ENCODE data around the gene DPP9.
"Not testable (repeated sequence)": the region's sequence is repeated elsewhere in the genome, so short reads cannot be mapped to it uniquely, and the experiment has no call there.

DPP9 gene

GRCh38 chr19:4723595-4724514 is at the start of gene DPP9:
TSS of gene DPP9 (minus strand) at chr19:4723842. CDS start at chr19:4719906, 3,936 bp downstream.
- peak; percentile 95 for DNase-seq (ENCODE audit: low read depth)

GRCh38 chr19:4773047-4773640 is 49.5 kb upstream of the DPP9 start:
- no peak for DNase-seq (ENCODE audit: low read depth)

DNA sequence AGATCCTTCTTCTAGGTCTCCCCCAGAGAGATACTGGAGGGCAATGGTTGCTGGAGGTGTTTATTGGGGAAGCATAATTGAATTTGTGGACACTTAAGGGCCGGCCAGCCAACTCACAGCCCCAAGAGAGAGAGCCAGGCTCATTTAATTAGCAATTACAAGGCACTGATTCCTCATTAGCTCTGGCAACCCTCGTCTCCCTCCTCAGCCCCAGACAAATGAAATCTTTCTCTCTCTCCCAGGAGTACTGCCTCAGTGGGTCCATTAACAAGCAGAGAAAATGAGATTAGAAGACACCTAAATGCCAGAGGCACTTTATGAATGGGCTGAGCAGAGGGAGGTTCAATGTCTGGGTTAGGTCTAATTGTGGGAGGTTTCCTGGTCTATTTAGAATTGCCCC is 48.9 kb upstream of the DPP9 start:
- DNase-seq (ENCODE audit: low read depth), result no peak

DNA sequence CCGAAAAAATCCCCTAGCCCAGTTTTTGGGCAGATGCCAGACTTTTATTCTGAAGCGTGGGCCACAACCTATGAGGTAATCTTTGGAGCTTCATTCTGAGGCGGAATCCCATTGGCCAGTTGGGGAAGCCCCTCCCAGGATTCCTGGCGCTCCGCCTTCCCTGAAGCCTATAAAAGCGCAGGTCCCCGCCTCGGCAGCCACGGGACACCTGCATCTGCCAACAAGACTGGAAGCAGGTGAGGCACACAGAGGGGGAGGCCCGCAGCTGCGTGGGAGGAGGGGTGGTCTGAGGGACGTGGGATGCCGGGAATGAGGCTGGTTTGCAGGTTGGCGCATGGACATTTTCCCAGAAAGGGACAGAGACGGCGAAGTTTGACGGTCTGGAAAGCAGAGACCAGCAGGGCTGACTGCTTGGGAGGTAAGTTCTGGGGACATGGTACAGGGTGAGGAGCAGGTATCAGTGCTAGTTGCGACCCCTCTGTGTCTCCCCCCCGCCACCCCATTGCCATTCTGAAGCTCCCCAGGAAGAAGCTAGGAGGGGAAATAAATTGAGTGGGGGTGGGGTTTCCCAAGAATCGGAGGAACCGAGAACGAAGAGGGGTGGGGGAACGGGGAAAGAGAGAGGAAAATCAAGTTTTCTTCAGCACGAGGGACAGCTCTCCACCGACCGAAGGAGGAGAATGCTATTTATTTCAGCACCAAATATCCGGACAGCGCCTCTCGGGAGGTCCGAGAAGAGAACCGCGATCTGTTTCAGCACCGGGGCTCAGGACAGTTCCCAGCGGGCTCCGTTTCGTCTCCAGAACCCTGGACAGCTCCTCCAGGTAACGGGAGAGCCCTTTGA is 45.5 kb upstream of the DPP9 start:
- DNase-seq (ENCODE audit: low read depth), result peak; percentile 15

DNA sequence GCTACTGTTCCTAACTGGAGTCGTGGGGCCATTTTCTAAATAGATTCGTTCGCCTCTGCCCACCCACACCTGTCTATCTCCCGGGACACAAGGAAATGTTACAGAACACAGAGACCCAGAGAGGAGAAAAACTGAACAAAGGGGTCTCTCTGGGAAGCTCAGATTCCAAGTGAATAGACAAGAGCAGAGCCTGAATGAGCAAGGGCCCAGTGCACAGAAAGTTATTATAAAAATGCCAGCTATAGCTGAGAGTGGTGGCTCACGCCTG is 40.7 kb upstream of the DPP9 start:
- no peak for DNase-seq (ENCODE audit: low read depth)

DNA sequence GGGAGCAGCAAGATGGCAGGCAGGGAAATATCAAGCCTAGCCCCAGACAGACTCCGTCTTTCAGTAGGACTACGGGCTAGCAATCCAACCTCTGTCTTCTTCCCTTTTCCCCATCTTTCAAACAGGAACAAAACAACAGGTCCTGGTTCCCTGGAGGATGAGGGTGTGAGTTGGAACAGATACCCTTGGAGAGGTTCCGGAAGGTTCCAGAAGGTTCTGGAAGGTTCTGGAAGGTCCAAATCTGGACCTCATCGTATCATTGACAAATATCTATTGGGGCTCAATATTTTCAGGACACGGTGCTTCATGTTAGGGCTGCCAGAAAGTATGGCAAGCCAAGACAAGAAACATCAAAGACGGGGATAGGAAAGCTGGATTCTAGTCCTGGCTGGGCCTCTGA is 39.4 kb upstream of the DPP9 start:
- no peak for DNase-seq (ENCODE audit: low read depth)

- DNase-seq (ENCODE audit: low read depth), result no peak
Measured at GRCh38 chr19:4760285-4760650, 36.6 kb upstream of the DPP9 start.

GRCh38 chr19:4759388-4760284 is 36.0 kb upstream of the DPP9 start:
- no peak for DNase-seq (ENCODE audit: low read depth)

DNA sequence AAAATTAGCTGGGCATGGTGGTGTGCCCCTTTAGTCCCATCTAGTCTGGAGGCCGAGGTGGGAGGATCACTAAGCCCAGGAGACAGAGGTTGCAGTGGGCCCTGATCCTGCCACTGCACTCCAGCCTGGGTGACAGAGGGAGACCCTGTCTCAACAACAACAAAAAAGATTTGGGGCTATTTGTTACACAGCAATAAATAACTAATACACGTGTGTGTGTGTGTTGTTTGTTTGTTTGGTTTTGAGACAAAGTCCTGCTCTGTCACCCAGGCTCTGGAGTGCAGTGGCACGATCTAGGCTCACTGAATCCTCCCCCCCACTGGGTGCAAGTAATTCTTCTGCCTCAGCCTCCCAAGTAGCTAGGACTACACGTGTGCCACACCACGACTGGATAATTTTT is 35.0 kb upstream of the DPP9 start:
- DNase-seq (ENCODE audit: low read depth), result no peak

GRCh38 chr19:4758082-4758481 is 34.4 kb upstream of the DPP9 start:
- DNase-seq (ENCODE audit: low read depth), result no peak

GRCh38 chr19:4755459-4755858 is 31.8 kb upstream of the DPP9 start:
- no peak for DNase-seq (ENCODE audit: low read depth)

- DNase-seq (ENCODE audit: low read depth), result no peak
Measured at GRCh38 chr19:4754248-4754647, 30.6 kb upstream of the DPP9 start.

- no peak for DNase-seq (ENCODE audit: low read depth)
Measured at GRCh38 chr19:4749870-4750590, 26.4 kb upstream of the DPP9 start.

DNA sequence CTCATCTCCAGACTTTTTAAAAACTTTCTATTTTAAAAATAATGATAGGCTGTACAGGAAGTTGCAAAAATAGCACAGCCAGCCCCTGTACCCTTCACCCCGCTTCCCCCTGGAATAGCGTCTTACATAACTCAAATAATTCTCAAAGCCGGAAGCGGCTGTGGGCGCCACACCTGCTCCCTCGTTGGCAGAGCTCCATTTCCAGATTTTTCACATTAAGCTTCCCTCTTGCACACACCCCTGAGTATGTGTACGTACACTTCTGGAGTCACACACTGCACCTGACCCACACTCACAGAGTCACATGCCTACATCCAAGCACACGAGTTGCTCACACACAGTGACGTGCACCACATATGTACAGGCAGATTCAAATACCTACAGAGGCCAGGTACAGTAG is 24.9 kb upstream of the DPP9 start:
- DNase-seq (ENCODE audit: low read depth), result no peak

GRCh38 chr19:4748185-4748584 is 24.5 kb upstream of the DPP9 start:
- DNase-seq (ENCODE audit: low read depth), result no peak

DNA sequence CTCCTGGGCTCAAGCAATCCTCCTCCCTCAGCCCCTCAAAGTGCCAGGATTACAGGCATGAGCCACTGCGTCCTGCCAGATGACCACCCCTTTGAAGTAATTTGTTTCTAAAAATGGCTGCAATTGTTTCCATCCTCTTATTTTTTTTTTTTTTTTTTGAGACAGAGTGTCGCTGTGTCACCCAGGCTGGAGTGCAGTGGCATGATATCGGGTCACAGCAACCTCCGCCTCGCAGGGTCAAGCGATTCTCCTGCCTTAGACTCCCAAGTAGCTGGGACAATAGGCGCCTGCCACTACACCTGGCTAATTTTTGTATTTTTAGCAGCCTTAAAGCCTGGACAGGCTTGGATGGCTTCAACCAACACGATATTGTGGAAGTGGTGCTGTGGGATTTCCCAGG is 22.3 kb upstream of the DPP9 start:
- DNase-seq (ENCODE audit: low read depth), result no peak

- DNase-seq (ENCODE audit: low read depth), result not testable (repeated sequence)
Measured at GRCh38 chr19:4745175-4745574, 21.5 kb upstream of the DPP9 start.

DNA sequence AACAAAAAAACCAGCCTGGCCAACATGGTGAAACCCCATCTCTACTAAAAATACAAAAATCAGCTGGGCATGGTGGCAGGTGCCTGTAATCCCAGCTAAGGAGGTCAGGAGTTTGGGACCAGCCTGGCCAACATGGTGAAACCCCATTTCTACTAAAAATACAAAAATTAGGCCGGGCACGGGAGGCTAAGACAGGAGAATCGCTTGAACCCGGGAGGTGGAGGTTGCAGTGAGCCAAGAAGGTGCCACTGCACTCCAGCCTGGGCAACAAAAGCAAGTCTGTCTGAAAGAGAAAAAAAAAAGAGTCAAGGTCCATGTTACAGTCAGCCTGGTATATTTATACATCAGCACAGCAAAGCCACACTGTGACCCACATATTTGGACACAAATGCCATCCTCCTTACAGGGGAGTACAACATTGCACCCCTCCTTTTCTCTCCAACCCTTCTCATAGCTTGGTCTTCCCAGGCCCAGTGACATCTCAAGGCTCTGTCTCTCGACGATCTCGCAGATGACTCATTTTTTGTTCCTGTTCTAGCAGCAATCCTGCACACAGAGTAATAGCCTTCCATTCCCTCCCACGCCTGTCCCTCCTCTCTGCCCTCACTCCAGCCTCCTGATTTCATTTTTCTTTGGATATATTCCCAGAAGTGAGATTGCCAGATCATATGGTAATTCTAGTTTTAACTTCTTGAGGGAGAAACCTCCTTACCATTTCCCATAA is 21.0 kb upstream of the DPP9 start:
- no peak for DNase-seq (ENCODE audit: low read depth)

DNA sequence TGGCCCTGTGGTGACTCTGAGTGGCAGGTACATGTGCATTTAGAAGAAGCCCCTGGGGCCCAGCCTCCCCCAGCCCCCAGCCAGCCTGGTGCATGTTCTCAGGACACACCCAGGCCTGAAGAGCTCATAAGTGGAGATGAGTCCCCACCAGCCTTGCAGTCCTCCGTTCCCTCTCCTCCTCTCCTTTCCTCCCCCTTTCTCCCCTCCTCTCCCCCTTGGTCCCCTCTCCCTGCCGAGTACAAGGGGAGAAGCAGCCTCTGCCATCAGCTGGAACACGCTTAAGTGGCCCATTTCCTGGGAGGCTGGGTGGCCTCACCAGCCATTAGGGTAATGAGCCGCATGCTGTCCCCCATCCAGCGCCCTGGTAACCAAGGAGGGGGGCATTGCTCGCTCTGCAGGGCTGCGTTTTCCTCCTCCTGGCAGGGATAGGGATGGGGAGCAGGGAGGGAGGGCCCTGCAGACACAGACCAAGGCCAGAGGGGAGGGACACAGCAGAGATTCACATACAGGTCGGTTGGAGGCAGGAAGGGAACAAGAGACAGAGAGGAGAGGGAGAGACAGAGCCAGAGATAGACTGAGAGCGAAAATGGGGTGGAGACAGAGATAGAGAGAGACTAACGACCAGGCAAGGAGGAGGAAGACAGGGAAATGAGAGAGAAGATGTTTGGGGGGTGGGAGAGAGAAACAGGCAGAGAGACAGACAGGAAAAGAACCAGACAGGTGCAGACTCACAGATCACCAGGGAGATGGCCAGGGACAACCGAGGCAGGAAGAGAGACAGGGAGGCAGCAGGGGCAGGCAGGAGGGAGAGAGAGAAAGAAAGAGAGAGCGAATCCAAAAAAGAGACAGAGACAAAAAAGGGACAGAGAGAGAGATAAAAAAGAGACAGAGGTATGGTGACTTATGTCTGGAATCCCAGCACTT is 19.3 kb upstream of the DPP9 start:
- DNase-seq (ENCODE audit: low read depth), result no peak

DNA sequence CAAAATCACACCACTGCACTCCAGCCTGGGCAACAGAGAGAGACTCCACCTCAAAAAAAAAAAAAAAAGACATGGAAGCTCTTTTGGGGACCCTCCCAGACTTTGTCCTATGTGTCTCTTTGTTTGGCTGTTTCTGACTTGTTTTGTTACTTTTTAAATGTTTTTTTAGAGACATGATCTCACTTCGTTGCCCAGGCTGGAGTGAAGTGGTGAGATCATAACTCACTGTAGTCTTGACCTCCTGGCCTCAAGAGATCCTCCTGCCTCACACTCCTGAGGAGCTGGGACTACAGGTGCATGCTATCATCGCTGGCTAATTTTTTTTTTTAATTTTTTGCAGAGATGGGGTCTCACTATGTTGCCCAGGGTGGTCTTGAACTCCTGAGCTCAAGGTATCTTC is 16.4 kb upstream of the DPP9 start:
- DNase-seq (ENCODE audit: low read depth), result no peak

All from HS-27A (cell line).